Stimulated activated CD4-positive, alpha-beta T cell treated with anti-CD3 and anti-CD28 coated beads, Interleukin-12 subunit alpha, Interleukin-12 subunit beta, amount 100 ng/mL, for 24 hours (primary cell): ENCODE data around the gene PGAM1.
A peak's percentile ranks its signal among the peaks of the same experiment; 100 is the strongest.
"Not testable (repeated sequence)": the region's sequence is repeated elsewhere in the genome, so short reads cannot be mapped to it uniquely, and the experiment has no call there.

ENCODE experiments used
- DNase-seq, 2 experiments: peaks; one replicate each; pipeline ENCODE4 v3.0.0-alpha.2; 2020; ENCODE audit warnings: low read depth in 2 of 2

The PGAM1 gene

DNA sequence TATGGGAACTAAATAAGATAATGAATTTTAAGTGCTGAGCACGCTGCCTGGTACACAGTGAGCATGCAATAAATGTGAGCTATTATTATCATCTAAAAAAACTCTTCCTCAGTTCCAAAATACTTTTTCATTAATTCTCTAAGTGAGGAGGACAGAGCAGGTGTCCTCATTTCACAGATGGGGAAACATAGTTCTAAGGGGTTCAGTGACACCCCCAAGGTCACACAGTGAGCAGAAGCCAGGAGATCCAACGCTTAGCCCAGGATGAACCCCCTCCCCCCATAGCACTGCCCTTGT is 18.1 kb upstream of the PGAM1 start:
- DNase-seq, result no peak

DNA sequence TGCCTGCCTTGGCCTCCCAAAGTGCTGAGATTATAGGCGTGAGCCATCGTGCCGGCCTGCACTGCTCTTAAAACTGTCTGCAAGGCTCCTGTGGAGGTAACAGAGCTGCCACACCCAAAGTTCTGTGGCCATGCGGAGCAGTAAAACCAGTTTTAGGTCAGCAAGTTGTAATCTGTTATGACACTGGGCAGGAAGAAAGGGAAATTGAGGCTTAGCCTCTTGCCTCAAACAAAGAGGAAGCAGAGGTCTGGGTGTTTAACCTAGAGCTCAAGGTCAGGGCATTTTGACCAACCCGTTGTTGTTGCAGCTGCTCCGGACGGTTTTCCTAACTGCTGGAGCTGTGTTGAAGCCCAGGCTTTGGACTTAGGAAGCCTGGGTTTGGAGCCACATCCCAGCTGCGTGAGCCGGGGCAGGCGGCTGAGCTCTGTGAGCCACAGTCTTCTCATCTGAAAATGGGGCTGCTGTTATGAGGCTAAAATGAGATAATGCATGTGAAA is 17.4 kb upstream of the PGAM1 start:
- no peak for DNase-seq

DNA sequence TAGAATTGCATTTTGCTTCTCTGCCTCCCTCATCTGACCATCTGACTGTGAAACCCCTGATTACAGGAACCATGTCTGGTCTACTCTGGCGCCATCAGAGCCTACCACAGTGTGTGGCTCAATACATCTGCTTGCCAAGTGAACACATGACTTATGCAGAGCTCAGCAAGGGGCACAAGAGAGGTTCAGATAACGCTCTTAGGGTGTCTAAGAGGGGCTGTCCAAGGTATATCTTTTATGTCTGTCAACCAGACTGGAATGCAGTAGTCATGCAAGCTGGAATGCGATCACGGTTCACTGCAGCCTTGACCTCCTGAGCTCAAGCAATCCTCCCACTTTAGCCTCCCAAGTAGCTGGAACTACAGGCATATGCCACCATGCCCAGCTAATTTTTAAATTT is 14.6 kb upstream of the PGAM1 start:
- no peak for DNase-seq

DNA sequence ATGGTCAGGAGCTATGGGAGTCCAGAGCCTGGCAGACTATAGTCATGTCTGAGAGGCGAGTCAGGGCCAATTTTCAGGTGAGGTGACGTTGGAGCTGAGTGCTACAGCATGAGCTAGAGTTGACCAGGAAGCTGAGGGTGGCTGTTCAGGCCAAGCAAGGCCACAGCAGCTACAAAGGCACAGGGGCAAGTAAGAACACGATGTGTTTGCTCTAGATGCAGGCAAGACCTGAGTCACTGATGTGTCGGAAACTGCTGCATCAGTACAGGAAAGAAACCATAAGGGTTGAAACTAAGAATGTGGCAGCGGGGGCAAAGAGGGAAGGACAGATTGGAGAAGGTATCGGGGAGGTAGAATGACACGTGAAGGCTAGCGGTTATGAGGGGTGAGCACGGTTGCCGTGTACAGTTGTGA is 13.1 kb upstream of the PGAM1 start:
- DNase-seq, result peak in 1 of 2 experiments; percentile 68

DNA sequence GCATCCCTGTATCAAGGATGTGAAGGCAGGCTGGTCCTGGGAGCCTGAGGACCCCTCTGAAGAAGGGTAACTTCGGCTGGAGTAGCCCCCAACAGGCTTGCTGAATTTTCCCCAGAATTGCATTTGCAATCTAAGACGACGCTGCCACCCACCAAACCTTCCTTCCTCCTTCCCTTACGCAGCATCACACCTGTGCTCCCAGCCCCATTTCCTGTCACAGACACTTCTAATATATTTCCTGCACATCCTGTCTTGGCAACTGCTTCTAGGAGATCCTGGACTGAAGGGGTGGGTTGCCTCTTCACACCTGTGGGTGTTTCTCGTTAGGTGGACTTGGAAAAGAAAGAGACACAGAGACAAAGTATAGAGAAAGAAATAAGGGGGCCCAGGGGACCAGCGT is 9.4 kb upstream of the PGAM1 start:
- DNase-seq, result no peak

DNA sequence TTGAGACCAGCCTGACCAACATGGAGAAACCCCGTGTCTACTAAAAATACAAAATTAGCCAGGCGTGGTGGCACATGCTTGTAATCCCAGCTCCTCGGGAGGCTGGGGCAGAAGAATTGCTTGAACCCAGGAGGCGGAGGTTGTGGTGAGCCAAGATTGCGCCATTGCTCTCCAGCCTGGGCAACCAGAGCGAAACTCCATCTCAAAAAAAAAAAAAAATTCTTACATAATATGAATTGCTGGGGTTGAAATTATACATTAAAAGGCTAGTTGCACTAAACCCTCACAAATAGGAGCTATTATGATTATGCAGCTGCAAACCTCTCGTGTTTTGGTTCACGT is 2.3 kb upstream of the PGAM1 start:
- not testable (repeated sequence) for DNase-seq

DNA sequence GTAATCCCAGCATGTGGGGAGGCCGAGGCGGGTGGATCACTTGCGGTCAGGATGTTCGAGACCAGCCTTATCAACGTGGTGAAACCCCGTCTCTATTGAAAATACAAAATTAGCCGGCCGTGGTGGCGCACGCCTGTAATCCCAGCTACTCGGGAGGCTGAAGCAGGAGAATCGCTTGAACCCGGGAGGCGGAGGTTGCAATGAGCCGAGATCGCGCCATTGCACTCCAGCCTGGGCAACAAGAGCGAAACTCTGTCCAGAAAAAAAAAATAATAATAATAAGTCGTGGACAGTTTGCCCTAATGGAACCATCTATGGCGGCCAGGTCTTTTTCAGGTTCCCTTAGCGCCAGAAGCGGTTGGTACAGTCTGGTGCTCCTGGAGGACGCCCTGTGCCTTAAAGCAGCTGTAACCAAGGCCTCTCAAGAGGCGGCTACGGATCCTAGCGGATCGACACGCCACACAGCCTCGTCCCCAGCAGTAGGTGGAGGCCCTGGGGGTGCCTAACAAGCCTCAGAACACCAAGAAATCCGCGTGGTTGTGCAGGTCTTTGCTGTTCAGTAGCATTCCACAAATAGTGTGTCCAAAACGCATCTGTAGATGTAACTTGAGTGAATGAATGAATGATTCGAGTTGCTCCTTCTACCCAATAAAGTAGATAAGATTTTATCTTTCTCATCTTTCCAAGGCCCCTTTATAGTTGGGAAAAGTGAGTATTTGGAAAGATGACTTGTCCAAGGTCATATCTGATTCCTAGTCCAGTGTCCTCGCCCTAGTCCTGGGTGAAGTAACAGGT is 982 bp downstream of the PGAM1 start:
- DNase-seq, result no peak

DNA sequence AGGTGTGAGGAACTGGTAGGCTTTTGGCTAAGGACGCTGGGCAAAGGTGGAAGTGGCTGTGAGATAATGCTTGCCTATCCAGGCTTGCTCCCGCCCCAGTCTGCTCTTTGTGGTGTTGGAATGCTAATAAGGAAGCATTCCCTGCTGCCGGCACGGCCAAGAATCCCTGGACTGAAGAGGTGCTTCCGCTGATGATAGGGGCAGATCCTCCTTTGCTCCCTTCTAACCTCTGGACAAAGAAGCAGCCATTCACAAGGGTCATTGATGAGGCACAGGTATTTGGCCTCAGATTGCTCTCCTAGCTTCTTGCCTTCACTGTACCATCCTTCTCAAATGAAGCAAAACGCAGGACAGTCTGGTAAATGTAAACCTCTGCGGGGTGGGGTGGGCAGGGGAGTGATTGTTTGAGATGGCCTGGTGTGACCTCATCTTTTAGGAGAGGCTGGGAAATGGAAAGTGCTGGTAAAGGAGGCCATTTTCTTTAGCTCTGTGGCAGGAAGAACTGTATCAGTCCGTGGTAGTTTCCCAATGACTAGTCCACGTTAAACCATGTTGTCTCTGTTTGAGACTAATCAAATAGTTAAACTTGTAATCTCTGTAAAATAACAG is 1.7 kb downstream of the PGAM1 start:
- DNase-seq, result no peak

DNA sequence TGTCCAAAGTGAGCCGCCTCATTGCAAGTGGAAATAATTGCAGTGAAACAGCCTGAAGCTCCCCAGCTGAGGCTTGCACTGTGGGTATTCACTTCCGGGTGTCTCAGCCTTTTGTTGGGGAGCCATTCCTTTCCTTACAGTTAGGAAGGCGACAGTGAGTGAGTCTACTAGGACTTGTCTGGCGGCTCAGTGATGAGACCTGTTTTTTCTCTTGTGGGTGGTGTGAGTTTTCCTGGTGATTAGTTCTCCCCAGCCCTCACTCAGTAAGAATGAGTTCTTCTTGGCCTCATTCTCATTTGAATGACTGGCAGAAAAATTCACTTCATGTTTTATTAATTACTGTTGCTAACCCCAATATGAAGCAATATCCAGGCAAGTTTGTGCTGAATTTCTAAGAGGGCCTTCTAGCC is 2.6 kb downstream of the PGAM1 start:
- no peak for DNase-seq

DNA sequence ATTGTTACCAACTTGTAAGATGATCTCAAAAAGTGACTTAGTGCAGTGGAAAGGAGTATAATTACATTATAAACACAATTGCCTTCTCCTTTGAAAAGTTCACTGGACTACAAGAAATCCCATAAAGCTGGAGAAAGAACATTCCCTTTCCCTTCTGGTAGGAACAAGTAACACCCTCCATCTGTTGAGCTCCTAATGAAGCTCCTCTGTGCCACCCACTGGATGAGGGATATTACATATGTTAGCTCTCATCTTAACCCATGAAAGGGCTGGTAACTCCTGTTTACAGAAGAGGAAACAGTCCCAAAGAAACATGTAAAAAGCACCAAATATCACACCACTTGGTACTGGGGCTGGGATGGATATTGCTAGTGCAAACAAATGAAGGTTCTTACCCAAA is 8.1 kb downstream of the PGAM1 start:
- no peak for DNase-seq

DNA sequence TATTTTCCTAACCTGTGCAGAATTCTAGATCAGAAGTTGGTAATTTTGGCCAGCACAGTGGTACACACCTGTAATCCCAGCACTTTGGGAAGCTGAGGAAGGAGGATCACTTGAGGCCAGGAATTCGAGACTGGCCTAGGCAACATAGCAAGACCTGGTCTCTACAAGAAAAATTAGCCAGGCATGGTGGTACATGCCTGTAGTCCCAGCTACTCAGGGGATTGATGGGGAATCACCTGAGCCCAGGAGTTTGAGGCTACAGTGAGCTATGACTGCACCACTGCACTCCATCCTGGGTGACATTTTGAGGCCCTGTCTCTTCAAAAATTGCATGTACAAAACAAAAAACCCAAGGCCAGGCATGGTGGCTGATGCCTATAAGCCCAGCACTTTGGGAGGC is 8.6 kb downstream of the PGAM1 start:
- no peak for DNase-seq

DNA sequence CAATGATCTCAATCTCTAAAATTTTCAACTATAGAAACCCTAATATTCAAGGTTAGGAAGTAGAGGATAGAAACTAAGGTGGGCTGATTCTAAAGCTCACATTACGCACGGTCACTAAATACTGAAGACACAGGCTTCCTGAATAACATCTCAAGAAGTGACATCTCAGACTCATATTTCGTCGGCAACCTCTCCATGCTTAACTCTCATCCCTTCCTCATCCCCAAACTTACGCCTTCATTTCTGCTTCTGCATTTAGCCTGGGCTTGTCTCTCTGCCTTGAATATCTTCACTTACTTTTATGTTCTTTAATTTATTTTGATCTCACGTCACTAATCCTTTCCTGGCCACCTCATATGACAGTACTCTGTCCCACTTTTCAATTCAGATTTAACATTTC is 9.2 kb downstream of the PGAM1 start:
- no peak for DNase-seq

DNA sequence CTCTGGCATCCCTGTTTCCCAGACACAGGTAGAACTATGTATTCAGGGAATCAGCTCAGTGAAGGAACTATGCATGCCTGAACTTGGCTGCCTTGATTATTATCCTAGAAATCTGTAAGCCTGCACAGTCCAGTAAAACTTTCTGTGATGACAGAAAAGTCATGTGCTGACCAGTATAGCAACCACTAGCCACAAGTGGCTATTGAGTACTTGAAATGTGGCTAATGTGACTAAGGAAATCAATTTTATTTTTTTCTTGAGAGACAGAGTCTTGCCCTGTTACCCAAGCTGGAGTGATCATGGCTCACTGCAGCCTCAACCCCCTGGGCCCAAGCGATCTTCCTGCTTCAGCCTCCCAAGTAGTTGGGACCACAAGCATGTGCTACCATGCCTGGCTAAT is 16.3 kb downstream of the PGAM1 start:
- DNase-seq, result no peak

DNA sequence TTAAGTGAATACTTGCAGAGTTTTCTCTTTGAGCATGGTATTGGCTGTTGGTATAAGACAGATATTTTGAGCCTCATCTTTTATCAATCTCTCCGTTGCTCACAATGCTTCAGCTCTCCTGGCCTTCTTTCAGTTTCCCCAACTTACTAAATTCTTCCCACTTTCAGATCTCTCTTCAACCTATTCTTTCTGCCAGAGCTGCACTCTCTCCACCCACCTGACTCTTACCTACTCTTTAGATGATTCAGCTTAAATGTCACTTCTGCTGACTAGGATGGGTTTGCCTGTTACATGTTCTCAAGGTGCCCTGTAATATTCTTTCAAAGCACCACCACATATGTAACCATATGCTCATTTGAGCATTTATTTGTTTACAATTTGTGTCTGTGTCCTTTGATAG is 18.2 kb downstream of the PGAM1 start:
- no peak for DNase-seq

DNA sequence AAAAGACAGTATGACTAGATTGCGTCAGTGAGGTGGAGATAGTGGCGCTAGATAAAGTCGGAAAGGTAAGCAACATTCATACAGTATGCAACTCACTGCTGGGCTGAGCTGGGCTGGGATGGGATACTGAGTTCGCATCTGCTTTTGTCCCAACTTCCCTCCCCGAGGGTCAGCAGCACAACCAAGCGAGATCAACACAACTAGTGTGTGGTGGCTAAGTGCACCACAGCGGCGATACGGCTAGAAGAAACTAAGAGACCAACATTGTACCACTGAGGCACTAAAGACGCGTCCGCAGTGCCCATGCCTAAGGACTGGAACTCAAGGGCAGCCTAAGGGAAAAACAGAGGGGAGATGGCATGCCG is 19.3 kb downstream of the PGAM1 start:
- DNase-seq, result no peak

DNA sequence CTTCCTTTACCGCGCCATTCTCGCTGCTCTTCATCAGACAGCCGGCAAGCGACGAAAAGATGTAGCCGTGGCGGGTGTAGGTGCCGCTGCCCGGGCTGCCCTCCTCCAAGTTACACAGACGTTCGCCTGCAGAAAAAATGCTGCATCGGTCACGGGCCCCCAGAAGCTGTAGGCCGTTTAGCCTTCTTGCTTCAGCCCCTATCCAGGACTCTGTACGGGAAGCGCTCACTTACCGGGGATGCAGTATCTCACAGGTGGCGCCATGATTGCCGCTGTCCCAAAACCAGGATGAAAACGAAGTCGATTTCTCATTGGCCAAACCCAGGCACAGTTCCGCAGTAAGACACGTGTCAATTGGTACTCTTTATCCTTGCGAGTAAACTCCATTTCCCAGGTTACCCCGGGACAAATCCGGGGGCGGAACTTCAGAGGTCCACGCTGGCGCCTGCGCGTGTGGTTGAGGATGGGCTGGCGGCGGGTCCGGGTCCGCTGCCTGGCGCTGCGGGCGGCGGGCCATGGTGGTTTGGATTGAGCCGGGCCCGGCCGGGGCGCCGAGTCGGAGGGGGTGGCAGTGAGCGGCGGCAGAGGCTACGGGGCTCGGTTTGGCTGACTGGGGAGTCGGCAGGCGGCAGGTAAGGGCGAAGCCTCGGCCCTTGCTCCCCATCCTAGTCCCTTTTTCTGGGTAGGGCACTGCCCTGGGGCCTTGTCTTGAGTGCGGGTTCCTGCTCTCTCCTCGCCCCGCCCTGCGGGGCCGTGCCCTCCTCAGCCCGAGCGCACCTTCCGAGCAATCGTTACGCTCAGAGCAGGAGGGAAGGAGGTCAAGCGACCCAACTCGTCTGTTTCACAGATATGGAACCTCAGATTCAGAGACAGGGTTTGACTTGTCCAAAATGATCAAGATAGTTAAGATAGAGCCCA is 20.0 kb downstream of the PGAM1 start, which contains the start of the genes EXOSC1 and ZDHHC16:
Gene EXOSC1 (minus strand): TSS at position 285 of the 918 bp plus-strand sequence. CDS start 21 bp downstream, at position 264.
Gene ZDHHC16 (plus strand): TSS at position 454 of the 918 bp plus-strand sequence. CDS start 5,501 bp downstream, outside the sequence.
- DNase-seq, result peak; percentile 80 to 92

DNA sequence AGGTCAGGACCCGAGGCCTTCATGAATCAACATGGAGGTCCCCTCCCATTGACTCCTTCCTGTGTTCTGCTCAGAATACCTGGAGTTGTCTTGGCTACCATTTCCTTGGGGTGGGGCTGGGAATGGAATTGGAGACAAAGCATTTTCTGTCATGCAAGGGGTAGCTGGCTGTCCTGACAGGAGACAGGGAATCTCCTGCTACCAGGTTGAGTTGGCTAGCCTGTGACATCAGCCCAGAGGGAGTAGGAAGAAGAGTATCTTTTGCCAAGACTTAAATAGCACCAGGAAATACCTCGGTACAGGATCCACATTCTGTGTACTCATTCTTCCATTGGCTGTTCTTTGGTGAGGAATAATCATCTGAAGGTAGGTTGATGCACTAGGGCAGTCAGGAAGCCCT is 24.8 kb downstream of the PGAM1 start:
- DNase-seq, result no peak

DNA sequence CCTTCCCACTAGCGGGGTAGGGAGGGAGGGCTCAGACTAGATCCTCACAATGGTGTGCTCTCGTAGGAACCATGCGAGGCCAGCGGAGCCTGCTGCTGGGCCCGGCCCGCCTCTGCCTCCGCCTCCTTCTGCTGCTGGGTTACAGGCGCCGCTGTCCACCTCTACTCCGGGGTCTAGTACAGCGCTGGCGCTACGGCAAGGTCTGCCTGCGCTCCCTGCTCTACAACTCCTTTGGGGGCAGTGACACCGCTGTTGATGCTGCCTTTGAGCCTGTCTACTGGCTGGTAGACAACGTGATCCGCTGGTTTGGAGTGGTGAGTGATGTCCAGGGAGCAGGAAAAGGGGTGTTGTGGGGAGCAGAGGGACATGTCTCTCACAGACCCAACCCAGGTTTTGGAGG is 25.6 kb downstream of the PGAM1 start:
- DNase-seq, result no peak

DNA sequence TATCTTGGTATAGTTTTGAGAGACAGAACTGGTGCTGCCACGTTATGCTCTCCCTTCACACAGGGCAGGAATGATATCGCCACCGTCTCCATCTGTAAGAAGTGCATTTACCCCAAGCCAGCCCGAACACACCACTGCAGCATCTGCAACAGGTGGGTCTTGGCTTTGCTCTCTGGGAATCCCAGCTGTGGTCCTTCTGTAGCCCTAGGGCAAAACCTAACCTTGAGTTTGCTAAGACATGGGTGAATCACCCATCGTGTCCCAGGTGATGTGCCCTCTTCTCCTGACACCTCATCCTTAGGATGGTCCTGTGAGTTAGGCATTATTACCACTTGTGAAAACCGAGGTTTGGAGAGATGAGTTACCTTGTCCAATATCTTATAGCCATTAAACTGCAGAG is 26.4 kb downstream of the PGAM1 start:
- no peak for DNase-seq

DNA sequence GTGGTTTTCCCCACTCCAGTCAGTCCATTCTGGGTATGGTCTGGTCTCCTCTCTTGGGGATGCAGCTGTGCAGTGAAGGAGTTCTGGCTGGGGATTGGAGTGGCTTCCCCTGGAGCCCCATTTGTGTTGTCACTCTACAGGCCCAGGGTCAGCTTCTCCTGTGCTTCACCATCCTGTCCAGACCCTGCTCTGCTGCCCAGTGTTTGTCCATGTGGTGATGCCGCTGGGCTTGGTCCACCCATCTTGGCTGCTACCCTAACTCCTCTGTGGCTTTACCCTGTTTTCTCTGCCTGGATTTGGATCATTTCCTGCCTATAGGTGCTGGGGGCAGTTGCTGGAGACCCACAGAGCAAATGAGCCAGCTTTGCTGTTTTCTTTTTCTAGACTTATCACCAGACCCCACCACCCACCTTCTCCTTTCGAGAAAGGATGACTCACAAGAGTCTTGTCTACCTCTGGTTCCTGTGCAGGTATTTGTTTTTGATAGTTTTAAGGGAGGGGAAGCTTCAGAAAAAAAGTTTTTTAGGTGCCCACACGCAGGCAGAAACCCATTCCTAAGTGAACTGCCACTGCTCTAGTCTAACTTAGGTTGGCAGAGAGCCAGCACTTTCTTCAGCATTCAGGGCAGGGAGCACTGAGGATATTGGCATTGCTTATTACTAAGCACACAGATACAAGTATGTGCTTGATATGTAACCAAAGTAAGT is 28.5 kb downstream of the PGAM1 start:
- DNase-seq, result no peak

DNA sequence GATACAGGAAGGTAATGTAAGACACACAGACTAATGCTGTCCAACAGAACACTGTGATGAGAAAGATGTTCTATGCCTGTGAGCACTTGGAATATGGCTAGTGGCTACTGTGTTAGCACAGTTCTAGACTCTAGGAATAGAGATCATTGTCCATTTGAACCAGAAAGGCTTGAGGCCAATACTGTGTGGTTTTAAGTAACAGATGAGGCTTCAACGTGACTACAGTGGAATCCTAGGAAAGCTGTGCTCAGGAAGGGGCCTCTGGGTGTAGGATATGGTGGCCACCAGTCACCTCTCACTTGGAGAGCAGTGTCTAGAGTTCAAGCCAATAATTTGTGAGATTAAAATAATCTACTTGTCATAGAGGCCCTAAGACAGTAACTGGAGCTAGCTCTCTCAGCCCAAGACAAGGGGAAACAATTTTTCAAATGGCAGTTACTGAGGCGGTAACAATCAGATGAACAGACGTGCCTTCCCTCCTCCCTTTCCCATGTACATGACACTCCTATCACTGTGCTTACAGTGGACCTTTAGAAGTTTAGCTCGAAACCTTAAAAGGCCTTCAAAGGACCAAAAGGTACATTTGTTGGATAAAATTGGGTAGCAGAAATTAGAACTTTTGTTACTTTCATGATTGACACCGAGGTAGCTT is 30.2 kb downstream of the PGAM1 start:
- DNase-seq, result no peak
